Dendritic cell treated with granulocyte-macrophage colony-stimulating factor and Interleukin-4, amounts not matched to agents 40 ng/mL and 50 ng/mL, for 4 days (primary cell): Measurements from ENCODE around the gene LIPM.

Experiments used
- H3K27ac Mint-ChIP-seq: one replicate; pipeline ENCODE4 v1.8.0; 2022; ENCODE audit warnings: mild to moderate bottlenecking, mixed read lengths
- H3K27me3 Mint-ChIP-seq: one replicate; pipeline ENCODE4 v1.8.0; 2022; ENCODE audit warnings: mild to moderate bottlenecking, mixed read lengths
- H3K36me3 Mint-ChIP-seq: one replicate; pipeline ENCODE4 v1.8.0; 2022; ENCODE audit warnings: low read depth, mixed read lengths
- H3K4me1 Mint-ChIP-seq: one replicate; pipeline ENCODE4 v1.8.0; 2022; ENCODE audit warnings: low read depth, mixed read lengths
- H3K4me3 Mint-ChIP-seq: one replicate; pipeline ENCODE4 v1.8.0; 2022; ENCODE audit warnings: mild to moderate bottlenecking, moderate library complexity, mixed read lengths
- H3K9me3 Mint-ChIP-seq: one replicate; pipeline ENCODE4 v1.8.0; 2022; ENCODE audit warnings: mixed read lengths
- intact Hi-C: fragments of 100-400 bp; cut with micrococcal nuclease; formaldehyde crosslinking; loops from one replicate; pipeline ENCODE4 v1.15.0; 2022

LIPM gene

GRCh38 chr10:88802523-88803285 is at the start of gene LIPM:
TSS of gene LIPM (plus strand) at chr10:88802730. CDS start at chr10:88802897, 167 bp downstream.
- no peaks in the 10 kb centered on the region for H3K36me3 Mint-ChIP-seq
- H3K27me3 Mint-ChIP-seq, result peaks cover 17% of the 10 kb centered on the region
- H3K4me1 Mint-ChIP-seq, result no peaks in the 10 kb centered on the region
- no peak within 1 kb of the TSS for H3K27ac Mint-ChIP-seq
- H3K4me3 Mint-ChIP-seq, result no peak within 1 kb of the TSS
- no peaks in the 10 kb centered on the region for H3K9me3 Mint-ChIP-seq
- intact Hi-C loops, result no loop called here

GRCh38 chr10:88754287-88754686 is 48.2 kb upstream of the LIPM start:
- Mint-ChIP-seq H3K4me1 (peaks cover 10% of the 10 kb centered on the region), H3K4me3 (no peak overlapping the region), H3K27me3 (no peaks in the 10 kb centered on the region), H3K27ac (no peak overlapping the region), H3K9me3 (no peaks in the 10 kb centered on the region), H3K36me3 (no peaks in the 10 kb centered on the region)
- intact Hi-C loops, result no loop called here

- peaks cover 19% of the 10 kb centered on the region for H3K4me1 Mint-ChIP-seq
- H3K9me3 Mint-ChIP-seq, result no peaks in the 10 kb centered on the region
- no peaks in the 10 kb centered on the region for H3K27me3 Mint-ChIP-seq
- H3K27ac Mint-ChIP-seq, result no peak overlapping the region
- intact Hi-C loops, result no loop called here
- no peaks in the 10 kb centered on the region for H3K36me3 Mint-ChIP-seq
- no peak overlapping the region for H3K4me3 Mint-ChIP-seq
These were observed 46.8 kb upstream of the LIPM start for GRCh38 chr10:88755753-88756152.

GRCh38 chr10:88756660-88757059 is 45.9 kb upstream of the LIPM start:
- intact Hi-C loops, result no loop called here
- Mint-ChIP-seq H3K27ac (no peak overlapping the region), H3K9me3 (no peaks in the 10 kb centered on the region), H3K36me3 (no peaks in the 10 kb centered on the region), H3K4me1 (peaks cover 19% of the 10 kb centered on the region), H3K4me3 (no peak overlapping the region), H3K27me3 (no peaks in the 10 kb centered on the region)

- intact Hi-C loops, result no loop called here
- H3K27me3 Mint-ChIP-seq, result no peaks in the 10 kb centered on the region
- peak within 1 kb of the TSS; percentile 53 for H3K27ac Mint-ChIP-seq
These were observed 43.0 kb upstream of the LIPM start, which contains the start of gene LIPN for GRCh38 chr10:88759366-88760101. TSS of gene LIPN (plus strand) at chr10:88760020. CDS start at chr10:88761406, 1,386 bp downstream.

GRCh38 chr10:88762906-88763305 is 39.6 kb upstream of the LIPM start:
- no peaks in the 10 kb centered on the region for H3K27me3 Mint-ChIP-seq
- no peak overlapping the region for H3K4me3 Mint-ChIP-seq
- intact Hi-C loops, result no loop called here
- H3K9me3 Mint-ChIP-seq, result no peaks in the 10 kb centered on the region
- no peak overlapping the region for H3K27ac Mint-ChIP-seq
- peaks cover 32% of the 10 kb centered on the region for H3K4me1 Mint-ChIP-seq
- no peaks in the 10 kb centered on the region for H3K36me3 Mint-ChIP-seq

More at GRCh38 chr10:88759366-88760101, 43.0 kb upstream of the LIPM start, which contains the start of gene LIPN:
- no peaks in the 10 kb centered on the region for H3K36me3 Mint-ChIP-seq
- H3K4me1 Mint-ChIP-seq, result peaks cover 24% of the 10 kb centered on the region
- no peaks in the 10 kb centered on the region for H3K9me3 Mint-ChIP-seq
- H3K4me3 Mint-ChIP-seq, result no peak within 1 kb of the TSS

- H3K27me3 Mint-ChIP-seq, result no peaks in the 10 kb centered on the region
- peaks cover 33% of the 10 kb centered on the region for H3K4me1 Mint-ChIP-seq
- H3K4me3 Mint-ChIP-seq, result no peak overlapping the region
- no peaks in the 10 kb centered on the region for H3K36me3 Mint-ChIP-seq
- H3K27ac Mint-ChIP-seq, result no peak overlapping the region
- H3K9me3 Mint-ChIP-seq, result no peaks in the 10 kb centered on the region
- intact Hi-C loops, result no loop called here
These were observed 39.1 kb upstream of the LIPM start for GRCh38 chr10:88763441-88763840.

- no peaks in the 10 kb centered on the region for H3K27me3 Mint-ChIP-seq
- no peak overlapping the region for H3K27ac Mint-ChIP-seq
- peaks cover 31% of the 10 kb centered on the region for H3K4me1 Mint-ChIP-seq
- no peak overlapping the region for H3K4me3 Mint-ChIP-seq
- no peaks in the 10 kb centered on the region for H3K36me3 Mint-ChIP-seq
- intact Hi-C loops, result no loop called here
- H3K9me3 Mint-ChIP-seq, result no peaks in the 10 kb centered on the region
These were observed 38.4 kb upstream of the LIPM start for GRCh38 chr10:88764110-88764509.

- no peak overlapping the region for H3K4me3 Mint-ChIP-seq
- H3K27ac Mint-ChIP-seq, result no peak overlapping the region
- no peaks in the 10 kb centered on the region for H3K27me3 Mint-ChIP-seq
- no peaks in the 10 kb centered on the region for H3K9me3 Mint-ChIP-seq
- intact Hi-C loops, result no loop called here
- no peaks in the 10 kb centered on the region for H3K36me3 Mint-ChIP-seq
- peaks cover 21% of the 10 kb centered on the region for H3K4me1 Mint-ChIP-seq
These were observed 36.7 kb upstream of the LIPM start for GRCh38 chr10:88765816-88766215.

GRCh38 chr10:88769384-88769783 is 33.1 kb upstream of the LIPM start:
- Mint-ChIP-seq H3K4me1 (peaks cover 17% of the 10 kb centered on the region), H3K36me3 (no peaks in the 10 kb centered on the region), H3K9me3 (no peaks in the 10 kb centered on the region), H3K27me3 (no peaks in the 10 kb centered on the region), H3K27ac (no peak overlapping the region), H3K4me3 (no peak overlapping the region)
- intact Hi-C loops, result no loop called here

GRCh38 chr10:88781206-88781605 is 21.3 kb upstream of the LIPM start:
- H3K9me3 Mint-ChIP-seq, result no peaks in the 10 kb centered on the region
- H3K4me1 Mint-ChIP-seq, result no peaks in the 10 kb centered on the region
- H3K27ac Mint-ChIP-seq, result no peak overlapping the region
- intact Hi-C loops, result no loop called here
- H3K27me3 Mint-ChIP-seq, result peaks cover 2% of the 10 kb centered on the region
- H3K36me3 Mint-ChIP-seq, result no peaks in the 10 kb centered on the region
- H3K4me3 Mint-ChIP-seq, result no peak overlapping the region

- Mint-ChIP-seq H3K4me1 (no peaks in the 10 kb centered on the region), H3K4me3 (no peak overlapping the region), H3K36me3 (no peaks in the 10 kb centered on the region), H3K9me3 (no peaks in the 10 kb centered on the region), H3K27ac (no peak overlapping the region), H3K27me3 (no peaks in the 10 kb centered on the region)
- intact Hi-C loops, result no loop called here
These were observed 20.3 kb upstream of the LIPM start for GRCh38 chr10:88782222-88782621.

- no peaks in the 10 kb centered on the region for H3K36me3 Mint-ChIP-seq
- H3K27me3 Mint-ChIP-seq, result peaks cover 4% of the 10 kb centered on the region
- H3K4me1 Mint-ChIP-seq, result no peaks in the 10 kb centered on the region
- no peaks in the 10 kb centered on the region for H3K9me3 Mint-ChIP-seq
- intact Hi-C loops, result no loop called here
- no peak overlapping the region for H3K27ac Mint-ChIP-seq
- no peak overlapping the region for H3K4me3 Mint-ChIP-seq
These were observed 18.8 kb upstream of the LIPM start for GRCh38 chr10:88783724-88784123.

- H3K27ac Mint-ChIP-seq, result no peak overlapping the region
- no peaks in the 10 kb centered on the region for H3K9me3 Mint-ChIP-seq
- H3K4me1 Mint-ChIP-seq, result no peaks in the 10 kb centered on the region
- no peak overlapping the region for H3K4me3 Mint-ChIP-seq
- intact Hi-C loops, result no loop called here
- peaks cover 7% of the 10 kb centered on the region for H3K27me3 Mint-ChIP-seq
- no peaks in the 10 kb centered on the region for H3K36me3 Mint-ChIP-seq
These were observed 16.3 kb upstream of the LIPM start for GRCh38 chr10:88786032-88786770.
